ENCODE results near the gene SHISA4.
"Not testable (repeated sequence)": the region's sequence is repeated elsewhere in the genome, so short reads cannot be mapped to it uniquely, and the experiment has no call there.

SHISA4 gene

GRCh38 chr1:201895913-201896807 is 7.5 kb downstream of the SHISA4 start:
- peak; percentile 90 for TF ChIP-seq CTCF (IDR thresholded peaks at IDR 0.05; ENCODE audit: extremely low read depth, insufficient read depth, missing control alignments)
- in situ Hi-C loops (cut with MboI; ENCODE audit: low pct_unique_long_range_greater_than_20kb, low sequenced_read_pairs, unreplicated experiment) = loop anchor here (10.0 kb wide), 1 partner anchor 239 kb away; no protein-coding TSS in a partner anchor
- DNase-seq (ENCODE audit: low spot score) = peak; percentile 88

- in situ Hi-C loops (cut with MboI; ENCODE audit: low pct_unique_long_range_greater_than_20kb, low sequenced_read_pairs, unreplicated experiment) = loop anchor here (10.0 kb wide), 1 partner anchor 238 kb away; no protein-coding TSS in a partner anchor
- DNase-seq (ENCODE audit: low spot score) = no peak
- no peak for TF ChIP-seq CTCF (IDR thresholded peaks at IDR 0.05; ENCODE audit: extremely low read depth, insufficient read depth, missing control alignments)
Measured at GRCh38 chr1:201896951-201897391, 8.3 kb downstream of the SHISA4 start.

GRCh38 chr1:201898240-201898894 is 9.7 kb downstream of the SHISA4 start:
- in situ Hi-C loops (cut with MboI; ENCODE audit: low pct_unique_long_range_greater_than_20kb, low sequenced_read_pairs, unreplicated experiment) = loop anchor here (10.0 kb wide), 1 partner anchor 236 kb away; no protein-coding TSS in a partner anchor
- no peak for TF ChIP-seq CTCF (IDR thresholded peaks at IDR 0.05; ENCODE audit: extremely low read depth, insufficient read depth, missing control alignments)
- no peak for DNase-seq (ENCODE audit: low spot score)

GRCh38 chr1:201898992-201899391 is 10.3 kb downstream of the SHISA4 start:
- no peak for TF ChIP-seq CTCF (IDR thresholded peaks at IDR 0.05; ENCODE audit: extremely low read depth, insufficient read depth, missing control alignments)
- in situ Hi-C loops (cut with MboI; ENCODE audit: low pct_unique_long_range_greater_than_20kb, low sequenced_read_pairs, unreplicated experiment) = loop anchor here (10.0 kb wide), 1 partner anchor 236 kb away; no protein-coding TSS in a partner anchor
- DNase-seq (ENCODE audit: low spot score) = no peak

- no peak for DNase-seq (ENCODE audit: low spot score)
- TF ChIP-seq CTCF (IDR thresholded peaks at IDR 0.05; ENCODE audit: extremely low read depth, insufficient read depth, missing control alignments) = no peak
- in situ Hi-C loops (cut with MboI; ENCODE audit: low pct_unique_long_range_greater_than_20kb, low sequenced_read_pairs, unreplicated experiment) = loop anchor here (5.0 to 10.0 kb wide), 2 partner anchors 72 to 235 kb away; no protein-coding TSS in a partner anchor
Measured at GRCh38 chr1:201899683-201900429, 11.2 kb downstream of the SHISA4 start.

- TF ChIP-seq CTCF (IDR thresholded peaks at IDR 0.05; ENCODE audit: extremely low read depth, insufficient read depth, missing control alignments) = no peak
- in situ Hi-C loops (cut with MboI; ENCODE audit: low pct_unique_long_range_greater_than_20kb, low sequenced_read_pairs, unreplicated experiment) = loop anchor here (5.0 kb wide), 1 partner anchor 72 kb away; no protein-coding TSS in a partner anchor
- no peak for DNase-seq (ENCODE audit: low spot score)
Measured at GRCh38 chr1:201900476-201900875, 11.8 kb downstream of the SHISA4 start.

- DNase-seq (ENCODE audit: low spot score) = not testable (repeated sequence)
- in situ Hi-C loops (cut with MboI; ENCODE audit: low pct_unique_long_range_greater_than_20kb, low sequenced_read_pairs, unreplicated experiment) = loop anchor here (5.0 kb wide), 1 partner anchor 71 kb away; no protein-coding TSS in a partner anchor
Measured at GRCh38 chr1:201901036-201901435, 12.3 kb downstream of the SHISA4 start.
